GM21526 (cell line): Measurements from ENCODE around the gene DPYSL3.

ENCODE experiments used
- ATAC-seq: cut with Tn5 transposase; IDR thresholded peaks from one replicate; pipeline ENCODE4 v1.9.1; 2021; ENCODE audit warnings: moderate library complexity; ENCODE audit not compliant: unreplicated experiment, low FRiP score

The DPYSL3 gene

GRCh38 chr5:147445090-147445489, 64.8 kb downstream of the DPYSL3 start:
- no peak for ATAC-seq

GRCh38 chr5:147442224-147442623, 67.6 kb downstream of the DPYSL3 start:
- no peak for ATAC-seq

GRCh38 chr5:147441191-147441695, 68.6 kb downstream of the DPYSL3 start:
- ATAC-seq: no peak

- ATAC-seq: no peak
These were observed 70.6 kb downstream of the DPYSL3 start for GRCh38 chr5:147439254-147439653.

GRCh38 chr5:147437161-147437596, 72.7 kb downstream of the DPYSL3 start:
- ATAC-seq: no peak

GRCh38 chr5:147436596-147436995, 73.3 kb downstream of the DPYSL3 start:
- ATAC-seq: peak; percentile 84

- ATAC-seq: no peak
These were observed 75.8 kb downstream of the DPYSL3 start for GRCh38 chr5:147434049-147434448.

GRCh38 chr5:147432323-147432722, 77.5 kb downstream of the DPYSL3 start:
- ATAC-seq: no peak

- no peak for ATAC-seq
These were observed 78.3 kb downstream of the DPYSL3 start for GRCh38 chr5:147431586-147431985.

GRCh38 chr5:147430628-147431027, 79.2 kb downstream of the DPYSL3 start:
- ATAC-seq: no peak

- no peak for ATAC-seq
These were observed 82.1 kb downstream of the DPYSL3 start for GRCh38 chr5:147427521-147428401.

- ATAC-seq: no peak
These were observed 83.1 kb downstream of the DPYSL3 start for GRCh38 chr5:147426640-147427327.

GRCh38 chr5:147418613-147419012, 91.3 kb downstream of the DPYSL3 start:
- ATAC-seq: no peak

- no peak for ATAC-seq
These were observed 92.6 kb downstream of the DPYSL3 start for GRCh38 chr5:147417135-147417813.

GRCh38 chr5:147415651-147416050, 94.2 kb downstream of the DPYSL3 start:
- no peak for ATAC-seq

GRCh38 chr5:147413266-147413665, 96.6 kb downstream of the DPYSL3 start:
- no peak for ATAC-seq

- no peak for ATAC-seq
These were observed 97.3 kb downstream of the DPYSL3 start for GRCh38 chr5:147412561-147412960.

- no peak for ATAC-seq
These were observed 98.2 kb downstream of the DPYSL3 start for GRCh38 chr5:147411359-147412319.

GRCh38 chr5:147410496-147411358, 99.1 kb downstream of the DPYSL3 start:
- ATAC-seq: no peak
